GM23338 (cell line): ENCODE results near the gene CACNG3. TPM values are rescaled to one million over a fixed set of nuclear protein-coding genes. Genes with fewer than 3 reads are reported as not detected.

Source experiments
- ATAC-seq: fragments of 200-7000 bp; cut with Tn5 transposase; 3 replicates; pipeline ENCODE4 v1.9.1; 2020
- DNase-seq: peaks from one replicate; pipeline ENCODE4 v3.0.0-alpha.2; 2015; ENCODE audit warnings: low spot score
- H2AFZ ChIP-seq: fragments of 200-600 bp; sonication (generic); 2 replicates; pipeline ENCODE4 v1.8.0; 2016; ENCODE audit warnings: antibody characterized with exemption, mild to moderate bottlenecking, moderate library complexity
- H3F3A ChIP-seq: fragments of 200-600 bp; sonication (generic); replicated peaks from 2 replicates; pipeline ENCODE4 v1.8.0; 2017; ENCODE audit warnings: antibody characterized with exemption, mixed run types, low read depth
- H3K27ac ChIP-seq: fragments of 200-600 bp; sonication (generic); 2 replicates; pipeline ENCODE4 v1.6.1; 2016; ENCODE audit warnings: low read depth
- H3K27me3 ChIP-seq: fragments of 200-600 bp; sonication (generic); 2 replicates; pipeline ENCODE4 v1.8.0; 2016; ENCODE audit warnings: mild to moderate bottlenecking, mixed run types, moderate library complexity; ENCODE audit not compliant: insufficient read depth
- H3K36me3 ChIP-seq: fragments of 200-600 bp; sonication (generic); 2 replicates; pipeline ENCODE4 v1.8.0; 2016; ENCODE audit warnings: mild to moderate bottlenecking; ENCODE audit not compliant: insufficient read depth
- H3K4me1 ChIP-seq: fragments of 200-600 bp; sonication (generic); 2 replicates; pipeline ENCODE4 v1.8.0; 2016; ENCODE audit warnings: mild to moderate bottlenecking, moderate library complexity; ENCODE audit not compliant: insufficient read depth
- H3K4me2 ChIP-seq: fragments of 200-600 bp; sonication (generic); 2 replicates; pipeline ENCODE4 v1.7.1; 2017; ENCODE audit warnings: mixed run types
- H3K4me3 ChIP-seq: fragments of 200-600 bp; sonication (generic); 2 replicates; pipeline ENCODE4 v1.6.1; 2016; ENCODE audit warnings: mixed run types
- H3K79me2 ChIP-seq: fragments of 200-600 bp; sonication (generic); replicated peaks from 2 replicates; pipeline ENCODE4 v1.8.0; 2017; ENCODE audit warnings: mild to moderate bottlenecking; ENCODE audit not compliant: insufficient read depth
- H3K9me2 ChIP-seq: fragments of 200-600 bp; sonication (generic); 2 replicates; pipeline ENCODE4 v1.8.0; 2017; ENCODE audit not compliant: insufficient read depth
- H4K20me1 ChIP-seq: fragments of 200-600 bp; sonication (generic); replicated peaks from 2 replicates; pipeline ENCODE4 v1.8.0; 2017; ENCODE audit warnings: mild to moderate bottlenecking; ENCODE audit not compliant: insufficient read depth
- H3K27ac Mint-ChIP-seq: 2 replicates; pipeline ENCODE4 v1.8.0; 2020; ENCODE audit warnings: inconsistent platforms, mild to moderate bottlenecking, moderate library complexity, mixed read lengths
- H3K27me3 Mint-ChIP-seq: 3 replicates; pipeline ENCODE4 v1.8.0; 2022; ENCODE audit warnings: low read depth, mild to moderate bottlenecking, moderate library complexity, mixed read lengths, inconsistent platforms; ENCODE audit not compliant: insufficient read depth, poor library complexity
- H3K36me3 Mint-ChIP-seq: 3 replicates; pipeline ENCODE4 v1.8.0; 2021; ENCODE audit warnings: low read depth, mild to moderate bottlenecking, inconsistent platforms, moderate library complexity, mixed read lengths
- H3K4me1 Mint-ChIP-seq: 3 replicates; pipeline ENCODE4 v1.8.0; 2020; ENCODE audit warnings: mild to moderate bottlenecking, inconsistent platforms, mixed read lengths
- H3K4me3 Mint-ChIP-seq: 3 replicates; pipeline ENCODE4 v1.8.0; 2021; ENCODE audit warnings: moderate library complexity, mild to moderate bottlenecking, inconsistent platforms, mixed read lengths
- H3K9me3 Mint-ChIP-seq: 3 replicates; pipeline ENCODE4 v1.8.0; 2020; ENCODE audit warnings: moderate library complexity, mild to moderate bottlenecking, inconsistent platforms, mixed read lengths
- CREB1 ChIP-seq: fragments of 250-450 bp; sonication (Bioruptor Pico); IDR thresholded peaks from 2 replicates; pipeline ENCODE4 v1.5.0; 2020; ENCODE audit warnings: low read depth, mild to moderate bottlenecking, moderate library complexity
- EZH2phosphoT487 ChIP-seq: fragments of 200-600 bp; sonication (generic); IDR thresholded peaks from one replicate; pipeline ENCODE4 v1.8.1; 2018; ENCODE audit warnings: antibody characterized with exemption; ENCODE audit not compliant: unreplicated experiment
- JUNB ChIP-seq: IDR thresholded peaks from one replicate; pipeline ENCODE4 v1.6.1; 2016; ENCODE audit warnings: antibody characterized with exemption; ENCODE audit not compliant: unreplicated experiment
- NANOG ChIP-seq: IDR thresholded peaks from 2 replicates; pipeline ENCODE4 v1.6.1; 2016; ENCODE audit warnings: antibody characterized with exemption, borderline replicate concordance
- STAT1 ChIP-seq: IDR thresholded peaks from one replicate; pipeline ENCODE4 v1.6.1; 2016; ENCODE audit warnings: antibody characterized with exemption; ENCODE audit not compliant: unreplicated experiment
- ZNF114 ChIP-seq: fragments of 250-450 bp; sonication (Bioruptor Pico); IDR thresholded peaks from 2 replicates; pipeline ENCODE4 v1.5.0; 2020; ENCODE audit warnings: mild to moderate bottlenecking, moderate library complexity
- ZNF331 ChIP-seq: fragments of 250-450 bp; sonication (Bioruptor Pico); IDR thresholded peaks from 2 replicates; pipeline ENCODE4 v1.5.0; 2020; ENCODE audit warnings: low read depth, mild to moderate bottlenecking, moderate library complexity
- polyA plus RNA-seq: library from polyadenylated mRNA; unstranded; fragments of >200 nt; fragmentation: Nextera tagmentation; extraction: Ambion mirVana; gene quantifications from 2 replicates; pipeline ENCODE4 v1.2.1, GENCODE V29; 2016
- total RNA-seq: library from RNA; depleted of rRNA; stranded (reverse); fragments of >200 nt; shearing (Covaris generic); gene quantifications from 2 replicates; pipeline ENCODE4 v1.2.3, GENCODE V29; 2014

CACNG3 gene
- total and polyA plus RNA-seq, 2 experiments from 2014 or later, result not detected

GRCh38 chr16:24257958-24258357 lies 1.8 kb downstream of the CACNG3 start:
- H3K4me2 ChIP-seq, result no peak overlapping the region
- Mint-ChIP-seq H3K4me3 (no peak overlapping the region), H3K9me3 (no peaks in the 10 kb centered on the region), H3K27ac (peak overlapping the region; percentile 84), H3K27me3 (peaks cover 20% of the 10 kb centered on the region), H3K36me3 (no peaks in the 10 kb centered on the region), H3K4me1 (peaks cover 31% of the 10 kb centered on the region)
- no peaks in the 10 kb centered on the region for H3K36me3 ChIP-seq
- H4K20me1 ChIP-seq, result no peaks in the 10 kb centered on the region
- TF ChIP-seq CREB1 (CRISPR knock-in tag) (peak; percentile 66), STAT1 (no peak)
- H3K79me2 ChIP-seq, result no peaks in the 10 kb centered on the region
- H3K4me3 ChIP-seq, result no peak overlapping the region
- H3F3A ChIP-seq, result no peaks in the 10 kb centered on the region
- ATAC-seq (no peak), DNase-seq (peak; percentile 61)
- H3K27me3 ChIP-seq, result peaks cover 34% of the 10 kb centered on the region
- peaks cover 6% of the 10 kb centered on the region; the same call in 1 of the 2 replicates for H3K4me1 ChIP-seq
- H3K27ac ChIP-seq, result no peak overlapping the region
- no peaks in the 10 kb centered on the region for H3K9me2 ChIP-seq
- H2AFZ ChIP-seq, result no peak overlapping the region

DNA sequence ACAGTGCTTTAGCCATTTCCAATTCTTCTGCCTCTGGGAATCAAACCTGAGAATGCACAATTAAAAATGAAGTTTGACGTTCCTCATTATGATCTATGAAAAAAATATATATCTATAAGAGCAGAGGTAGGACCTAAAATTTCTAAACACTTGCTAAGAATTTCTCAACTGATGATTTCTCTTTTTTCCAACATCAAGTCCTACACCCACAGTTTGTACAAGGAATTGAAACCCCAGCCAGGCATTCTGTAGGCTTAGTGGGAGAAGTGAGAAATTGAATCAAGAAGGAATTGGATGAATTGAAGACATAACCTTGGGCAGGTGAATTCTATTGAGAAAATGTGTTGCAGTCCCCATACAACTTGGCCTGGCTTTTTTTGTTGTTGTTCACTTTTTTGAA lies 2.7 kb downstream of the CACNG3 start:
- Histone ChIP-seq H3K9me2 (no peaks in the 10 kb centered on the region), H3K4me3 (no peak overlapping the region), H3K4me1 (peaks cover 6% of the 10 kb centered on the region; the same call in 1 of the 2 replicates), H2AFZ (no peak overlapping the region), H3K27ac (no peak overlapping the region), H3F3A (no peaks in the 10 kb centered on the region), H3K79me2 (no peaks in the 10 kb centered on the region), H4K20me1 (no peaks in the 10 kb centered on the region), H3K4me2 (no peak overlapping the region), H3K36me3 (no peaks in the 10 kb centered on the region), H3K27me3 (peaks cover 33% of the 10 kb centered on the region)
- Mint-ChIP-seq H3K27me3 (peaks cover 17% of the 10 kb centered on the region), H3K36me3 (no peaks in the 10 kb centered on the region), H3K4me3 (no peak overlapping the region), H3K27ac (no peak overlapping the region; the same call in 1 of the 2 replicates), H3K4me1 (peaks cover 24% of the 10 kb centered on the region), H3K9me3 (no peaks in the 10 kb centered on the region)
- ATAC-seq, result no peak
- no peak for DNase-seq
- TF ChIP-seq JUNB (no peak), EZH2phosphoT487 (no peak), NANOG (no peak), CREB1 (CRISPR knock-in tag) (no peak), ZNF114 (no peak)

DNA sequence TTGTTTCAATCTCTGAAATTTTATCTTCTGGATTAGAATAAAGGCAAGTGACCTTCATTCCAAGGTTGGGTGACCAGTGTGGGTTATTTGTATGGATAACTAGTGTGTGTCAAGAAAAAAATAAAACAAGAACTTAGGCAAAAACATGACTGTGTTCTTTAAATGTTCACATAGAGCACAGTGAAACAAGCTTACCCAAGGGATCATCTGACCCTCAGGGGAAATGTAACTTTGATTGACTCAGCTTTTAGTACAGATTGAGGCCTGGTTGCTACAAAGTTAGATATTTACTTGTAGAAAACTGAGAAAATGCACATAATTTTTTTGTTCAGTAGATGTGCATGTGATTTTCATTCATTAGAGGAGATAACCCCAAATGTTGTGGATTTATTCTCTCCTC lies 6.7 kb downstream of the CACNG3 start:
- no peak overlapping the region for H3K4me2 ChIP-seq
- TF ChIP-seq ZNF331 (CRISPR knock-in tag) (no peak), NANOG (no peak)
- H3K36me3 ChIP-seq, result no peaks in the 10 kb centered on the region
- 0 out of 2 replicates have a peak, but pooled peaks cover under 1% of the 10 kb centered on the region for H3K4me1 ChIP-seq
- H3K36me3 Mint-ChIP-seq, result no peaks in the 10 kb centered on the region
- no peak overlapping the region for H2AFZ ChIP-seq
- H3K27ac ChIP-seq, result no peak overlapping the region
- H3K27me3 ChIP-seq, result no peaks in the 10 kb centered on the region
- H3F3A ChIP-seq, result no peaks in the 10 kb centered on the region
- no peaks in the 10 kb centered on the region for H3K27me3 Mint-ChIP-seq
- no peaks in the 10 kb centered on the region for H4K20me1 ChIP-seq
- no peaks in the 10 kb centered on the region for H3K9me2 ChIP-seq
- DNase-seq (no peak), ATAC-seq (no peak)
- H3K9me3 Mint-ChIP-seq, result no peaks in the 10 kb centered on the region
- no peaks in the 10 kb centered on the region for H3K79me2 ChIP-seq
- H3K4me3 Mint-ChIP-seq, result no peak overlapping the region
- peaks cover 9% of the 10 kb centered on the region; the same call in 2 of the 3 replicates for H3K4me1 Mint-ChIP-seq
- no peak overlapping the region for H3K4me3 ChIP-seq
- H3K27ac Mint-ChIP-seq, result no peak overlapping the region
